Measurements from ENCODE around the gene FOXN3. TPM values are rescaled to one million over a fixed set of nuclear protein-coding genes. Genes with fewer than 3 reads are reported as not detected.

FOXN3 gene
- total and polyA plus RNA-seq, 9 donors = 56.9 to 172 (median 99.2) TPM

DNA sequence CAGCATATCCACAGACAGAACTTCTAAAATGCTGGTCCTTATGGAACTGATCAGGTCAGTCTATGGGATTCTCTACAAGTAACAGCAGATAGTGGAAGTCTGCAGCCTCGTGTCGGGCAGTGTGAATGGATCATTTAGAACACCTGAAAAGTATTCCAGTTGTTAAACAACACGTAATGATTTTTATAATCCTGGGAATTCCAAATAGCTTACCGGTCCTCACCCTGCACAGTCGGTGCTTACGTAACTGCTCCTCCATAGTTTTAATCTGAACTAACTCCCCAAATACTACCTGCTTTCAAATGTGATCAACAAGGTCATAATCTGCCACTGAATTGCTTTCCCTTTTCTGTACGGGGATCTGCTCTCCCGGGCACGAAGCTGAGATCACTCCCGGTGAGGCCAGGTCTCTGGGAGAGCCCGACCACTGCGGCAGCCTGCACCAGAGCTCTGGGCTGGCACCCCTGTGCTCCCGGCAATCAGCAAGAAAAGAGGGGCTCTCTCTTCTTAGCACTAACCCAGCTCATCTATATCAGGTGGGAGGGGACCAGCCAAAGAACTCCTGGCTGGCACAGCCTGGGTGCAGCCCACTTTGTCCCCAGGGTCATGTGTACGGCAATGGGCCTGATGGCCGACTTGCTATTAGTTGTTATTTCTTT is 157.0 kb downstream of the FOXN3 start:
- no peak overlapping the region for H3K4me3 ChIP-seq
- no peaks in the 10 kb centered on the region for H3K9me3 ChIP-seq
- intact Hi-C loops (cut with DNase I) = no loop called here
- H3K36me3 ChIP-seq = no peaks in the 10 kb centered on the region
- TF ChIP-seq EP300 (IDR thresholded peaks at IDR 0.05) (no peak), POLR2A (IDR thresholded peaks at IDR 0.05) (no peak)
- TF ChIP-seq, protein P1, sequence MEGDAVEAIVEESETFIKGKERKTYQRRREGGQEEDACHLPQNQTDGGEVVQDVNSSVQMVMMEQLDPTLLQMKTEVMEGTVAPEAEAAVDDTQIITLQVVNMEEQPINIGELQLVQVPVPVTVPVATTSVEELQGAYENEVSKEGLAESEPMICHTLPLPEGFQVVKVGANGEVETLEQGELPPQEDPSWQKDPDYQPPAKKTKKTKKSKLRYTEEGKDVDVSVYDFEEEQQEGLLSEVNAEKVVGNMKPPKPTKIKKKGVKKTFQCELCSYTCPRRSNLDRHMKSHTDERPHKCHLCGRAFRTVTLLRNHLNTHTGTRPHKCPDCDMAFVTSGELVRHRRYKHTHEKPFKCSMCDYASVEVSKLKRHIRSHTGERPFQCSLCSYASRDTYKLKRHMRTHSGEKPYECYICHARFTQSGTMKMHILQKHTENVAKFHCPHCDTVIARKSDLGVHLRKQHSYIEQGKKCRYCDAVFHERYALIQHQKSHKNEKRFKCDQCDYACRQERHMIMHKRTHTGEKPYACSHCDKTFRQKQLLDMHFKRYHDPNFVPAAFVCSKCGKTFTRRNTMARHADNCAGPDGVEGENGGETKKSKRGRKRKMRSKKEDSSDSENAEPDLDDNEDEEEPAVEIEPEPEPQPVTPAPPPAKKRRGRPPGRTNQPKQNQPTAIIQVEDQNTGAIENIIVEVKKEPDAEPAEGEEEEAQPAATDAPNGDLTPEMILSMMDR (IDR thresholded peaks at IDR 0.05) = no peak
- DNase-seq = no peak
- 64 to 76% (median 65%) methylated on average over 15 of the region's 15 CpGs for WGBS, 3 donors
- H3K27ac ChIP-seq = no peak overlapping the region
- H3K27me3 ChIP-seq = no peaks in the 10 kb centered on the region
- peaks cover 4% of the 10 kb centered on the region for H3K4me1 ChIP-seq (ENCODE audit: insufficient read depth)

DNA sequence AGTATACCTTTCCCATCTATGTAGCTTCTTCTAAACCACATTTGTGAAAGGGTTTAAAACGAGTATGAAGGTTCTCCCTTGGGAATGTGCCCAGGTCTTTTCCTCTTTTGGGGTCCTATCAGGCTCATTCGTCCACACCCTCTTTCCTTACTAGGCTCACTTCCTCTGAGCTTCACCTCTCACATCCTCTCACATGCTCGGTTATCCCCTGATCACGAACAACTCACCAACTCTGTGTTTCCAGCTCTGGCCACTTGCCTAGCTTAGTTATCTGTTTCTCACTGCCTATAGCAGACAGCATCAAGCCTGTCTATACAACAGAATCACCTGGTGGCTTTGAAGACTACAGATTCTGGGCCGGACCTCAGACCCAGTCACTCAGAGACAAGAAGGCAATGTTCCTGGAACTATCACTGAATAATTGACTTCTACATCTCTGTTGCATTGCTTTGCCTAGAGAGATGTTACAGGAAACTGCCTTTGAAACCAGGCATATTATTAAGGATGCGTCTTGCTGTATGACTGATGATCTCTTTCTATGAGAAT is 158.2 kb downstream of the FOXN3 start:
- Histone ChIP-seq H3K36me3 (no peaks in the 10 kb centered on the region), H3K27me3 (no peaks in the 10 kb centered on the region), H3K9me3 (no peaks in the 10 kb centered on the region), H3K4me3 (no peak overlapping the region), H3K27ac (no peak overlapping the region), H3K4me1 (ENCODE audit: insufficient read depth) (peaks cover 5% of the 10 kb centered on the region)
- WGBS, 3 donors = 89 to 90% (median 90%) methylated on average over 6 of the region's 6 CpGs
- intact Hi-C loops (cut with DNase I) = no loop called here
- DNase-seq = no peak
- TF ChIP-seq POLR2A (IDR thresholded peaks at IDR 0.05) (no peak), EP300 (IDR thresholded peaks at IDR 0.05) (no peak)

DNA sequence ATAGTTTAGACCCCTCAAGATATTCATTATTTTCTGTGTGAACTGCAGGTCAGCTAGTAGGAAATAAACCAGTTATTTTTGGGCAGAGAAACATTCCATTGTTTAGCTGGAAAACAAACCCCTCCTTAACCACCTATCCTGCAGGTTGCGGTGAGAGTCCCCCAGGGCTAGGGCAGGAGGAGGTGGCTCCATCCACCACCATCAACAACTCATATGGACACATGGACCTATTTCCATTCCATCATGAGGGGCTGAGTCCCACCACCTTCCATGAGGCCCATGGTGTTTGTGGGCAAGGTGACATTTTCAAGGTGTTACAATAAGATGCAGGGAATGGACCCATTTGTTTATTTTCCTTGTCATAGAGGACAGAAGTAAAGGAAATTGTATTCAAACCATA is 160.1 kb downstream of the FOXN3 start:
- no peak for DNase-seq
- Histone ChIP-seq H3K36me3 (no peaks in the 10 kb centered on the region), H3K9me3 (no peaks in the 10 kb centered on the region), H3K4me1 (ENCODE audit: insufficient read depth) (peaks cover 5% of the 10 kb centered on the region), H3K27ac (no peak overlapping the region), H3K27me3 (no peaks in the 10 kb centered on the region), H3K4me3 (no peak overlapping the region)
- intact Hi-C loops (cut with DNase I) = no loop called here
- TF ChIP-seq POLR2A (IDR thresholded peaks at IDR 0.05) = no peak
- no peak for TF ChIP-seq EP300 (IDR thresholded peaks at IDR 0.05)
- TF ChIP-seq, protein P1 (IDR thresholded peaks at IDR 0.05) = no peak
- WGBS, 3 donors = 93 to 100% (median 100%) methylated on average over 1 of the region's 1 CpG

DNA sequence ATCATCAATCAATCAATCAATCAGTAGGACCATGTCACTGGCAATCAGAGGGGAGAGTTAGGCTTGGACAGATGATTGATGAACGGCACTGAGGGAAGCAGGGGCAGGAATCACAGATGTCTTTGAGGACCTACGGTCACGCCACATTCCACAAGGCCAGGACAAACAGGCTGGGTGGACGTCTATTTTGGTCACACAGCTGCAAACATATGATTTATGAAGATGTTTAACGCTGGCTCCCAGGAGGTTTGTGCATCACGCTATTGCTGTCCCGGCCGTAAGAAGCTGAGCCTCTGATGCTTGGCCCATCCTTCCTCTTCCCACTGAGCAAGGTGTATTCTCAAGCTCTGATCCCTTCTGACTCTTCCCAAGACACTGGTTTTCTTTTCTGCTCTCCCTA is 160.8 kb downstream of the FOXN3 start:
- H3K36me3 ChIP-seq = no peaks in the 10 kb centered on the region
- peaks cover 3% of the 10 kb centered on the region for H3K4me1 ChIP-seq (ENCODE audit: insufficient read depth)
- TF ChIP-seq, protein P1 (IDR thresholded peaks at IDR 0.05) = no peak
- no peak for TF ChIP-seq POLR2A (IDR thresholded peaks at IDR 0.05)
- no peak for TF ChIP-seq EP300 (IDR thresholded peaks at IDR 0.05)
- H3K27ac ChIP-seq = no peak overlapping the region
- H3K27me3 ChIP-seq = no peaks in the 10 kb centered on the region
- WGBS, 3 donors = 74 to 82% (median 77%) methylated on average over 8 of the region's 8 CpGs
- H3K9me3 ChIP-seq = no peaks in the 10 kb centered on the region
- DNase-seq = no peak
- intact Hi-C loops (cut with DNase I) = no loop called here
- H3K4me3 ChIP-seq = no peak overlapping the region

DNA sequence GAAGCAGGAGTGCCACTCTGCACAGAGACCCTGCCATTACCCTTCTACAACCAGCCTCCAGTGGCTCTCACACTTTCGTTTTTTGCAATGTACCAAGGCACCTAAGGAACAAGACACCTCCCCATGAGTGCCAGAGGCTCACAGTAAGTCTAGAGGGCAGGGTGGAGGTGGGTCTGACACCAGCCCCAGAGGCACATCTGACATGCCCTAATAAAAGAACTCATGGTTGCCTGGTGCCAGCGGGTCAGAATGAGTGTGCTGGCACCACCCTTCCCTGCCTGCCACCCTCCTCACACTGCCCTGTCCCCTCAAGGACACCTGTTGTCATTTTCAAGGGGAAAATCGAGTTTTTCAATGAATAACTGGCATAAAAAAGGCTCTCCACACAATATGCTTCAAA is 161.2 kb downstream of the FOXN3 start:
- no peaks in the 10 kb centered on the region for H3K9me3 ChIP-seq
- no peak overlapping the region for H3K27ac ChIP-seq
- 59 to 91% (median 67%) methylated on average over 2 to 3 of the region's 3 CpGs for WGBS, 3 donors
- intact Hi-C loops (cut with DNase I) = no loop called here
- no peaks in the 10 kb centered on the region for H3K36me3 ChIP-seq
- H3K4me1 ChIP-seq (ENCODE audit: insufficient read depth) = peaks cover 3% of the 10 kb centered on the region
- H3K27me3 ChIP-seq = no peaks in the 10 kb centered on the region
- no peak for DNase-seq
- H3K4me3 ChIP-seq = no peak overlapping the region
- TF ChIP-seq, protein P1 (IDR thresholded peaks at IDR 0.05) = no peak
- no peak for TF ChIP-seq POLR2A (IDR thresholded peaks at IDR 0.05)
- TF ChIP-seq EP300 (IDR thresholded peaks at IDR 0.05) = no peak

Data from ovary (tissue), 9 donors.